ENCODE data around the gene RFPL1.
A peak's percentile ranks its signal among the peaks of the same experiment; 100 is the strongest.

The RFPL1 gene

DNA sequence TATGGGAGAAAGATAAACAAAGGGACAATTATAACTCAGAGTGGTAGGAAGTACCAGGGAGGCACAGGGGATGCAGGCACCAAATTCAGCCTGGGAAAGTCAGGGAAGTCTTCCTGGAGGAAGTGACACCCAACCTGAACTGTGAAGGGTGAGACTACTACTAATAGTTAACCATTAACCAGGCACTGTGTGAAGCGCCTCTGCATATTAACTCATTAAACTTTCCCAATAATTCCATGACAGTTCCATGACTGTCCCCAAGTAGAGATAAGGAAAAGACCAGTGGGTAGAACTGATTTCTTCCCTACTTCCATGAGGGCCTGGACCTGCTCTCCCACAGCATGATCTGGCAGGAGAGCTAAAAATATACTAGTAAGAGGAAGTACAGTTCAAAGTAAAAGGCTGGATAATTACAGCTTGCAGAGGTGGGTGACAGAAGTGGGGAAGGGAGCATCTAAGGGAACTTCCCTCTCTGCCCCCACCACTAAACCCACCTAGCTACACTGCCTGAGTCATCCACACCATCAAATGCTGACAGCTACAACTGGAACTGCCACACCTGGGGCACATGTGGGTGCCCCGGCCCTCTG is 45.3 kb upstream of the RFPL1 start:
- H3K27ac ChIP-seq (replicated peaks), result no peak overlapping the region
- no peak; the same call in 1 of the 2 replicates for TF ChIP-seq SPI1 (IDR thresholded peaks at IDR 0.05; ENCODE audit: borderline replicate concordance, low read depth)
- TF ChIP-seq, protein P1, sequence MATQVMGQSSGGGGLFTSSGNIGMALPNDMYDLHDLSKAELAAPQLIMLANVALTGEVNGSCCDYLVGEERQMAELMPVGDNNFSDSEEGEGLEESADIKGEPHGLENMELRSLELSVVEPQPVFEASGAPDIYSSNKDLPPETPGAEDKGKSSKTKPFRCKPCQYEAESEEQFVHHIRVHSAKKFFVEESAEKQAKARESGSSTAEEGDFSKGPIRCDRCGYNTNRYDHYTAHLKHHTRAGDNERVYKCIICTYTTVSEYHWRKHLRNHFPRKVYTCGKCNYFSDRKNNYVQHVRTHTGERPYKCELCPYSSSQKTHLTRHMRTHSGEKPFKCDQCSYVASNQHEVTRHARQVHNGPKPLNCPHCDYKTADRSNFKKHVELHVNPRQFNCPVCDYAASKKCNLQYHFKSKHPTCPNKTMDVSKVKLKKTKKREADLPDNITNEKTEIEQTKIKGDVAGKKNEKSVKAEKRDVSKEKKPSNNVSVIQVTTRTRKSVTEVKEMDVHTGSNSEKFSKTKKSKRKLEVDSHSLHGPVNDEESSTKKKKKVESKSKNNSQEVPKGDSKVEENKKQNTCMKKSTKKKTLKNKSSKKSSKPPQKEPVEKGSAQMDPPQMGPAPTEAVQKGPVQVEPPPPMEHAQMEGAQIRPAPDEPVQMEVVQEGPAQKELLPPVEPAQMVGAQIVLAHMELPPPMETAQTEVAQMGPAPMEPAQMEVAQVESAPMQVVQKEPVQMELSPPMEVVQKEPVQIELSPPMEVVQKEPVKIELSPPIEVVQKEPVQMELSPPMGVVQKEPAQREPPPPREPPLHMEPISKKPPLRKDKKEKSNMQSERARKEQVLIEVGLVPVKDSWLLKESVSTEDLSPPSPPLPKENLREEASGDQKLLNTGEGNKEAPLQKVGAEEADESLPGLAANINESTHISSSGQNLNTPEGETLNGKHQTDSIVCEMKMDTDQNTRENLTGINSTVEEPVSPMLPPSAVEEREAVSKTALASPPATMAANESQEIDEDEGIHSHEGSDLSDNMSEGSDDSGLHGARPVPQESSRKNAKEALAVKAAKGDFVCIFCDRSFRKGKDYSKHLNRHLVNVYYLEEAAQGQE (IDR thresholded peaks at IDR 0.05; ENCODE audit: insufficient replicate concordance, low read depth), result no peak
- TF ChIP-seq, protein P2, sequence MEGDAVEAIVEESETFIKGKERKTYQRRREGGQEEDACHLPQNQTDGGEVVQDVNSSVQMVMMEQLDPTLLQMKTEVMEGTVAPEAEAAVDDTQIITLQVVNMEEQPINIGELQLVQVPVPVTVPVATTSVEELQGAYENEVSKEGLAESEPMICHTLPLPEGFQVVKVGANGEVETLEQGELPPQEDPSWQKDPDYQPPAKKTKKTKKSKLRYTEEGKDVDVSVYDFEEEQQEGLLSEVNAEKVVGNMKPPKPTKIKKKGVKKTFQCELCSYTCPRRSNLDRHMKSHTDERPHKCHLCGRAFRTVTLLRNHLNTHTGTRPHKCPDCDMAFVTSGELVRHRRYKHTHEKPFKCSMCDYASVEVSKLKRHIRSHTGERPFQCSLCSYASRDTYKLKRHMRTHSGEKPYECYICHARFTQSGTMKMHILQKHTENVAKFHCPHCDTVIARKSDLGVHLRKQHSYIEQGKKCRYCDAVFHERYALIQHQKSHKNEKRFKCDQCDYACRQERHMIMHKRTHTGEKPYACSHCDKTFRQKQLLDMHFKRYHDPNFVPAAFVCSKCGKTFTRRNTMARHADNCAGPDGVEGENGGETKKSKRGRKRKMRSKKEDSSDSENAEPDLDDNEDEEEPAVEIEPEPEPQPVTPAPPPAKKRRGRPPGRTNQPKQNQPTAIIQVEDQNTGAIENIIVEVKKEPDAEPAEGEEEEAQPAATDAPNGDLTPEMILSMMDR (IDR thresholded peaks at IDR 0.05; ENCODE audit: insufficient read depth, low read length), result no peak
- no peak for TF ChIP-seq GABPA (IDR thresholded peaks at IDR 0.05; ENCODE audit: low read depth)
- TF ChIP-seq POLR2AphosphoS5 (IDR thresholded peaks at IDR 0.05; ENCODE audit: low read depth), result no peak
- DNase-seq (ENCODE audit: low read depth in 1 of 2, low spot score in 1 of 2), result peak in 1 of 2 experiments; percentile 25

DNA sequence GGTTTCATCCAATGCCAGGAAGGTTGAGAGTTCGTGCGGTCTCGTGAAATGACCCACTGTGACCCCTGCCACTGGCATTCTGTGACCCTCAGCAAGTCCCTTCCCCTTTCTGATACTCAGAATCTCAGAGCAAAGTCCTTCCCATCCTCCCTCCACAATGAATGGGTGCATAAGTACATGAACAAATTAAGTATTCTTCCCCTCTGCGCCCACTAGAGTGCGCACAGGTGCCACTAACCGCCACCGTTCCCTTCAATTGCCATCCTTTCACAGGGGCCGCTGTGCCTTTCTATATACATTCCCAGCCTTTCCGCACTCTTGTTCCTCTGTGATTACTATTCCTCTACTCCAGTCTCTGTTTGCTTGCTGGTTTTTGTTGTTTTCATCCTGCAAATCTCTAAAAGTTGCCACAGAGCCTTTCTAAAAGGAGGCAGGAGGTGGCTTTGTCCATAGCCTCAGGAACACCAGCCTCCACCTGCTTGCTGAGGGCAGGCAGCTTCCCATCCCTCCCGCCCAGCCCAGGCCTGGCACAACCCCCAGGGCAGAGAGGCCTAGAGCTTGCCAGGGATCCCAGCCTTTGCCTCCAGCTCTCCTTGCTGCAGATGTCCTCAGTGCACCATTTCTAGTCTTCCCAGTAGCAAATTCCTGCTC is 43.3 kb upstream of the RFPL1 start:
- no peak for TF ChIP-seq GABPA (IDR thresholded peaks at IDR 0.05; ENCODE audit: low read depth)
- TF ChIP-seq, protein P2 (IDR thresholded peaks at IDR 0.05; ENCODE audit: insufficient read depth, low read length), result peak; percentile 81
- no peak for TF ChIP-seq SPI1 (IDR thresholded peaks at IDR 0.05; ENCODE audit: borderline replicate concordance, low read depth)
- Histone ChIP-seq H3K4me3 (replicated peaks; ENCODE audit: insufficient read depth, low read length) (no peak overlapping the region), H3K27me3 (ENCODE audit: insufficient read depth, poor library complexity, severe bottlenecking) (no peaks in the 10 kb centered on the region), H3K27ac (replicated peaks) (no peak overlapping the region)
- DNase-seq (ENCODE audit: low read depth in 1 of 2, low spot score in 1 of 2), result peak; percentile 40 to 65

More for the DNA sequence above, 45.3 kb upstream of the RFPL1 start:
- H3K27me3 ChIP-seq (ENCODE audit: insufficient read depth, poor library complexity, severe bottlenecking), result no peaks in the 10 kb centered on the region
- H3K4me3 ChIP-seq (replicated peaks; ENCODE audit: insufficient read depth, low read length), result no peak overlapping the region

DNA sequence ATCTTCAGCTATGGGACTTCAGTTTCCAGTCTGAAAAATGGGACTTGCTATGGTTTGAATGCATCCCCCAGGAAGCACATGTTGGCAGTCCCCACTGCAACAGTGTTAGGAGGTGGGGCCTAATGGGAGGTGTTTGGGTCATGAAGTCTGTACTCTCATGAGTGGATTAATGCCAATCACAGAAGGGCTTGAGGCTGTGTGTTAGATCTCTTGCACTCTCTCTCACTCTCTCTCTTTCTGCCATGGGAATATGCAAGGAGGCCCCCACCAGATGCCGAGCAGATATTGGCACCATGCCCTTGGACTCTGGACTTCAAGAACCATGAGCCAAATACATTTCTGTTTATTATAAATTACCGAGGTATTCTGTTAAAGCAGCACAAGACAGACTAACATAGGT is 42.3 kb upstream of the RFPL1 start:
- TF ChIP-seq SPI1 (IDR thresholded peaks at IDR 0.05; ENCODE audit: borderline replicate concordance, low read depth), result no peak
- TF ChIP-seq POLR2AphosphoS5 (IDR thresholded peaks at IDR 0.05; ENCODE audit: low read depth), result no peak
- no peak for TF ChIP-seq GABPA (IDR thresholded peaks at IDR 0.05; ENCODE audit: low read depth)
- TF ChIP-seq, protein P2 (IDR thresholded peaks at IDR 0.05; ENCODE audit: insufficient read depth, low read length), result no peak
- TF ChIP-seq, protein P1 (IDR thresholded peaks at IDR 0.05; ENCODE audit: insufficient replicate concordance, low read depth), result no peak
- DNase-seq (ENCODE audit: low read depth in 1 of 2, low spot score in 1 of 2), result no peak

More for the DNA sequence above, 42.3 kb upstream of the RFPL1 start:
- Histone ChIP-seq H3K4me3 (replicated peaks; ENCODE audit: insufficient read depth, low read length) (no peak overlapping the region), H3K27ac (replicated peaks) (no peak overlapping the region), H3K27me3 (ENCODE audit: insufficient read depth, poor library complexity, severe bottlenecking) (no peaks in the 10 kb centered on the region)

Measured in HL-60 (cell line).